Transverse colon (tissue), 4 donors: ENCODE data around the gene VAV2. TPM values are rescaled to one million over a fixed set of nuclear protein-coding genes. Genes with fewer than 3 reads are reported as not detected.

ENCODE experiments used
- DNase-seq: peaks from one replicate; pipeline ENCODE4 v3.0.0-alpha.2; 2019
- H3K27ac ChIP-seq, 4 donors: fragments of 200-600 bp; sonication (generic); 2 replicates each; pipeline ENCODE4 v1.5.1; 2016 to 2018; ENCODE audit warnings: inconsistent platforms in 4 of 4
- H3K27me3 ChIP-seq: fragments of 200-600 bp; sonication (generic); 2 replicates; pipeline ENCODE4 v1.5.1; 2017; ENCODE audit warnings: inconsistent platforms
- H3K36me3 ChIP-seq, 4 donors: fragments of 200-600 bp; sonication (generic); 2 replicates each; pipeline ENCODE4 v1.5.1; 2017 to 2019; ENCODE audit warnings: inconsistent platforms in 4 of 4
- H3K4me1 ChIP-seq, 4 donors: fragments of 200-600 bp; sonication (generic); 2 replicates each; pipeline ENCODE4 v1.5.1; 2017 to 2020; ENCODE audit warnings: inconsistent platforms in 4 of 4
- H3K4me3 ChIP-seq, 4 donors: fragments of 200-600 bp; sonication (generic); 1 replicate in 1 of 4; 2 replicates in 3 of 4; pipeline versions ENCODE4 v1.5.1 to v1.6.1; 2017 to 2019; ENCODE audit warnings: inconsistent platforms in 4 of 4
- H3K9me3 ChIP-seq, 2 donors: fragments of 200-600 bp; sonication (generic); 2 replicates each; pipeline ENCODE4 v1.5.1; 2017 to 2019; ENCODE audit warnings: inconsistent platforms in 2 of 2
- EP300 ChIP-seq: sonication (generic); formaldehyde crosslinking; IDR thresholded peaks from one replicate; pipeline ENCODE4 v1.6.1; 2017; ENCODE audit warnings: antibody characterized with exemption, low read depth
- POLR2A ChIP-seq: fragments of 450-650 bp; IDR thresholded peaks from one replicate; pipeline ENCODE4 v1.6.1; 2016; ENCODE audit warnings: antibody characterized with exemption, mild to moderate bottlenecking, moderate library complexity
- POLR2AphosphoS5 ChIP-seq, 3 donors: sonication (generic); formaldehyde crosslinking; IDR thresholded peaks; one replicate each; pipeline ENCODE4 v1.6.1; 2016; ENCODE audit warnings: antibody characterized with exemption in 3 of 3
- WGBS, 2 donors: methylation state at CpG; one replicate each; pipeline ENCODE4 v1.1.5; 2018; ENCODE audit warnings: low coverage in 1 of 2; 5-methylcytosine and 5-hydroxymethylcytosine counted together
- in situ Hi-C, 4 donors: fragments of 200-750 bp; cut with MboI; loops; one replicate each; pipeline versions ENCODE4 v1.15.0 to v1.15.1; 2017; ENCODE audit warnings: low sequenced_read_pairs in 3 of 4, low pct_ligation_motif_present in 1 of 4, low pct_unique_long_range_greater_than_20kb in 1 of 4
- intact Hi-C: fragments of 100-400 bp; cut with DNase I; formaldehyde crosslinking; loops from one replicate; pipeline ENCODE4 v1.15.1; 2023; ENCODE audit warnings: low total_unique reads
- total RNA-seq, 4 donors: library from RNA; depleted of rRNA; stranded (reverse); fragments of >200 nt; gene quantifications; one replicate each; pipeline ENCODE4 v1.1.0, GENCODE V29; 2016
- TF ChIP-seq, protein P1 (sequence below), 5 experiments: fragments of 200-600 bp in 3 of 5; fragments of 450-650 bp in 2 of 5; sonication (generic) in 3 of 5; IDR thresholded peaks; 1 replicate in 2 of 5; 2 replicates in 3 of 5; pipeline ENCODE4 v1.5.1; 2016 to 2017; ENCODE audit warnings: antibody characterized with exemption in 5 of 5, inconsistent platforms in 3 of 5, mild to moderate bottlenecking in 2 of 5, moderate library complexity in 1 of 5

Gene VAV2
- total RNA-seq, 4 donors from 2014 or later = 8.2 to 52.4 (median 24.5) TPM

DNA sequence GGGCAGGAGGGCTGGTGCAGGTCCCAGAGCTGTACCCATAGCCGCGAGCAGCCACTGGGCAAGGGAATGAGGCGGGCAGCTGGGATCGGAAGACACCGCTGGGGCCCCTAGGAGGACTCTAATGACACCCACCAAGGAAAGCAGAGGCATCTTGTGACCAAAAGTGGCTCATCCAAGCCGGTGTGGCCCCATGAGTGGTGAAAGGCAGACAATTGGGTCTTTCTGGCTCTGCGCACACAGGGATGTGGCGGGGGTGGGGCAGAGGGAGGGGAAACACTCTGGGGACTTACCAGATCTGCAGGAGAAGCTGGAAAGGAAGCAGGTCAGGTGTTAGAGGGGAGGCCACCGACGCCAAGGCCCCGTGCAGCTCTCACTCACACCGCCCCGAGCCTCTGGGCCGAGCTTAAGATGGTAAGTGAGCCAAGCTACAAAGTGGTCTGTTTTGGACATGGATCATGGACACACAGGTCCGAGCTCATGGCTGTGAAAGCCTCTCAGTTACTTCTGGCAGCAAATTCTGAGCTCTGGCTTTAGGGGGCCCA lies 211.6 kb downstream of the VAV2 start:
- in situ Hi-C loops = loop anchor here in 2 of 4 donors (25.0 kb wide), 1 partner anchor 332 kb away; no protein-coding TSS in a partner anchor
- H3K4me3 ChIP-seq = no peak overlapping the region
- no peaks in the 10 kb centered on the region for H3K27me3 ChIP-seq
- no peak overlapping the region for H3K27ac ChIP-seq
- 95% methylated on average over 15 of the region's 15 CpGs; no CpG with 5 or more reads in 1 of the 2 donors for WGBS, 2 donors
- TF ChIP-seq POLR2AphosphoS5 (IDR thresholded peaks at IDR 0.05) (no peak), POLR2A (no peak), EP300 (no peak)
- TF ChIP-seq, protein P1, sequence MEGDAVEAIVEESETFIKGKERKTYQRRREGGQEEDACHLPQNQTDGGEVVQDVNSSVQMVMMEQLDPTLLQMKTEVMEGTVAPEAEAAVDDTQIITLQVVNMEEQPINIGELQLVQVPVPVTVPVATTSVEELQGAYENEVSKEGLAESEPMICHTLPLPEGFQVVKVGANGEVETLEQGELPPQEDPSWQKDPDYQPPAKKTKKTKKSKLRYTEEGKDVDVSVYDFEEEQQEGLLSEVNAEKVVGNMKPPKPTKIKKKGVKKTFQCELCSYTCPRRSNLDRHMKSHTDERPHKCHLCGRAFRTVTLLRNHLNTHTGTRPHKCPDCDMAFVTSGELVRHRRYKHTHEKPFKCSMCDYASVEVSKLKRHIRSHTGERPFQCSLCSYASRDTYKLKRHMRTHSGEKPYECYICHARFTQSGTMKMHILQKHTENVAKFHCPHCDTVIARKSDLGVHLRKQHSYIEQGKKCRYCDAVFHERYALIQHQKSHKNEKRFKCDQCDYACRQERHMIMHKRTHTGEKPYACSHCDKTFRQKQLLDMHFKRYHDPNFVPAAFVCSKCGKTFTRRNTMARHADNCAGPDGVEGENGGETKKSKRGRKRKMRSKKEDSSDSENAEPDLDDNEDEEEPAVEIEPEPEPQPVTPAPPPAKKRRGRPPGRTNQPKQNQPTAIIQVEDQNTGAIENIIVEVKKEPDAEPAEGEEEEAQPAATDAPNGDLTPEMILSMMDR (IDR thresholded peaks at IDR 0.05) = no peak
- H3K4me1 ChIP-seq = no peaks in the 10 kb centered on the region
- no peaks in the 10 kb centered on the region for H3K36me3 ChIP-seq
- no peaks in the 10 kb centered on the region for H3K9me3 ChIP-seq
- intact Hi-C loops = no loop called here
- no peak for DNase-seq

DNA sequence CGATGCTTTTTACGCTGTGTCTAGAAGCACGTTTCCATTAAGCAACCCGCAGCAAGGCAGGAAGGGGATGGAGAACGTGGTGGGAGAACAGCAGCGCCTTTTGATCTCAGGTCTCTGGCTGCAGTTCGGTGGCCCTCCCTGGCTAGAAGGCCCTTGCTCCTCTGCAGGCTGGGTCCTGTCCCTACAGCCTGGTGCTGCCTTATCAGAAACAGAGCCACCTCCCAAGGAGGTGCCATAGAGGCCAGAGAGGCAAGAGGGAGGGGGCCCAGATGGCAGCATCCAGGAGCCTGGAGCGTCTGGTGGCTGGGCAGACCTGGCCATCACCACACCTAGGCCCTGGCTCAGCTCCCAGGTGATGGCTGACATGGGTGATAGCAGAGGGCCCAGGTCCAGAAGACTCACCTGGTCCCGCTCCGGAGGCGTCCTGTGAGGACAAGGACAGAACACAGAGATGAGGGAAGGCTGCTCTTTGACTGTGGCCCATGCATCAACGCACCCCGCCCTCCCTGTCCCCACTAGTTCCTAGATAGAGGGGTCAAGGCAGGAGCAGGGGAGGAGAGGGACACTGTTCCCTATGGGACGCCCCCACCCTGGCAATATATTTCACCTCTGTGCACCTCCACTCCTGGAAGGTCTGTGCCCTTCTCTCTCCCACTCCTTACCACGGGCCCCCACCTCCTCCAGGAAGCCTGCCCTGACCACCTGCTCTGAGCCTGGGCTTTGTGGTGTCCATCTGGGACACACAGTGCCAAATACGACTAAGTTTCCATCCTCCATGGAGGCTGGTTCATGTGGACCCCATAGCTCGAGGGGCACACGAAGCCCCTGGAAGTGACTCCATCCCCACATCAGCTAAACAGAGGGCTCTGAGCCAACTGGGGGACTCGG lies 212.4 kb downstream of the VAV2 start:
- H3K36me3 ChIP-seq = peaks cover 0 to 6% (median 0%) of the 10 kb centered on the region in 4 donors
- intact Hi-C loops = no loop called here

DNA sequence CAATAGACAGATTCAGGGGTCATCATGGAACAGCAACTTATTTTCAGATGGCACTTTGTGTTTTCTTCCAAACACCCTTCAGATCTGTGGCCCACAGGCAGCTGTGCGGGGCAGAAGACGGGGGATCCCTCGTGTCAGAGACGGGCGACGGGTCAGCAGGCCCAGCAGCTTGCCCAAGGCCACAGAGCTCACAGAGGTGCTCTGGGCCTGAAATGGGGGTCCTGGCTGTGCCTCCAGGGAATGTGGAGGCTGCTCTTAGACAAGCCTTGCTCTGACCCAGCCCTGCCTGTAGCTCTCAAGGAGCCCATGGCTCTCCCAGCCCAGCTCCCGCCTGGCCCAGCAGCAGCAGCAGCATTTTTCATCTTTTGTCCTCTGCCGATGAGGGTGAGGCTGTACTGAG lies 213.0 kb downstream of the VAV2 start:
- in situ Hi-C loops (loop anchor here in 2 of 4 donors (25.0 kb wide), 1 partner anchor 333 kb away; no protein-coding TSS in a partner anchor), intact Hi-C loops (no loop called here)
- H3K4me3 ChIP-seq = no peak overlapping the region
- WGBS, 2 donors = 99% methylated on average over 8 of the region's 8 CpGs; no CpG with 5 or more reads in 1 of the 2 donors
- H3K27ac ChIP-seq = no peak overlapping the region
- H3K9me3 ChIP-seq = no peaks in the 10 kb centered on the region
- DNase-seq = no peak
- peaks cover 0 to 13% (median 0%) of the 10 kb centered on the region in 4 donors for H3K36me3 ChIP-seq
- H3K27me3 ChIP-seq = no peaks in the 10 kb centered on the region
- TF ChIP-seq, protein P1 (IDR thresholded peaks at IDR 0.05) = no peak
- TF ChIP-seq EP300 (no peak), POLR2A (no peak), POLR2AphosphoS5 (IDR thresholded peaks at IDR 0.05) (no peak)
- H3K4me1 ChIP-seq = no peaks in the 10 kb centered on the region

More for the DNA sequence above, 212.4 kb downstream of the VAV2 start:
- H3K4me3 ChIP-seq = no peak overlapping the region
- no peak for DNase-seq
- H3K4me1 ChIP-seq = no peaks in the 10 kb centered on the region
- H3K9me3 ChIP-seq = no peaks in the 10 kb centered on the region
- no peak for TF ChIP-seq POLR2AphosphoS5 (IDR thresholded peaks at IDR 0.05)
- TF ChIP-seq EP300 = no peak
- no peak for TF ChIP-seq POLR2A
- TF ChIP-seq, protein P1 (IDR thresholded peaks at IDR 0.05) = no peak
- no peak overlapping the region for H3K27ac ChIP-seq
- WGBS, 2 donors = 60 to 90% methylated on average over 1 to 19 of the region's 19 CpGs
- no peaks in the 10 kb centered on the region for H3K27me3 ChIP-seq
- in situ Hi-C loops = loop anchor here in 2 of 4 donors (25.0 kb wide), 1 partner anchor 333 kb away; no protein-coding TSS in a partner anchor

DNA sequence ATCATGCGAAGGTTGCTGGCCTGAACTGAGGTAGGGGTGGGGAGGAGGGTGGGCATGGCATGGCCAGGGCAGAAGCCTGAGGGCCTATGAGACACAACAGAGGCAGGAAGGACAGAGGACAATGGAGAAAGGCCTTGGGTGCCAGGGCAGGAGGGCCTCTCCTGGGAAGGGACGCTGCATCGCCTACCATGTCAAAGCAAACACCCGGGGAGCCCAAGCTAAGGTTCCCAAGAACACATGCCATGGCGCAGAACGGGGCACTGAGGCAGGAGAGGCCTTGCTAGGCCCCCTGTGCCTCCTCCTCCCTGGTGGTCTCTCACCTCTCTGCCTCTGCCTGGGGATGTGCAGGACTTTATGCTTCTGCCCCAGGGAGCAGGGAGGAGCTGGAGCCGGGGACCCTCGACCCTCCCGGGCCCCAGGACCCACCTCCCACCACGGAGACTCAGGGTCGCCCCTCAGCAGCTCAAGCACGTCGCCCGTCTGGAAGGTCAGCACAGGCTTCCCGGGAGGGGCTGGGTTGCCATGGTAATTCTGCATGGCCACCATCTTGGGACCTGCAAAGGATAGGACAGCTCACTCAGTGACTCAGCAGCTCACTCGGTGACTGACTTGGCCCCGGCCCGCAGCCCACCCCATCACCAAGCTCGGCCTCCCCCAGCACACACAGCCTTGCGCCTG lies 213.6 kb downstream of the VAV2 start:
- no peak overlapping the region for H3K4me3 ChIP-seq
- in situ Hi-C loops = loop anchor here in 2 of 4 donors (25.0 kb wide), 1 partner anchor 334 kb away; no protein-coding TSS in a partner anchor
- no peak for DNase-seq
- H3K27ac ChIP-seq = no peak overlapping the region
- peaks cover 0 to 14% (median 0%) of the 10 kb centered on the region in 4 donors for H3K36me3 ChIP-seq
- intact Hi-C loops = no loop called here
- H3K9me3 ChIP-seq = no peaks in the 10 kb centered on the region
- no peaks in the 10 kb centered on the region for H3K27me3 ChIP-seq
- 93% methylated on average over 20 of the region's 20 CpGs; no CpG with 5 or more reads in 1 of the 2 donors for WGBS, 2 donors
- H3K4me1 ChIP-seq = no peaks in the 10 kb centered on the region
- TF ChIP-seq POLR2AphosphoS5 (IDR thresholded peaks at IDR 0.05) (no peak), EP300 (no peak), POLR2A (no peak)
- TF ChIP-seq, protein P1 (IDR thresholded peaks at IDR 0.05) = no peak
